ENCODE measurements around the gene CHML. TPM values are rescaled to one million over a fixed set of nuclear protein-coding genes. Genes with fewer than 3 reads are reported as not detected.

The CHML gene
- total and polyA plus RNA-seq, 12 donors = 0.30 to 10.0 (median 3.0) TPM

DNA sequence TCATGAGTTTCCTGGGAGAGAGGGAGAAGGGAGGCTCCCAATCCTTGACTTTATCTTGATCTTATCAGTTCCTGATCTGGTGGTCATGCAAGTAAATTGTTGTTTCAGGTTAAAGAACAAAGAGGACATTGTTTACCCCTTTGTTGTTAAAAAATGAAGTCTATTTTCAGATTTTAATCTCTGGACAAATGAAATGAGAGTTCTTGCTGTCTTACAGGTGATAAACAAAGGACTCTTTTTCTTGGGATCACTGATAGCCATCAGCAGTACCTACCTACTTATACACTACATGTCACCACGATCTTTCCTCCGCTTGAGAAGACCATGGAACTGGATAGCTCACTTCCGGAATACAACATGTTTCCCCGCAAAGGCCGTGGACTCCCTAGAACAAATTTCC, 48.4 kb downstream of the CHML start:
- Histone ChIP-seq H3K4me3 (no peak overlapping the region), H3K9me3 (replicated peaks in 1 of 3) (no peaks in the 10 kb centered on the region), H3K27ac (peak overlapping the region in 1 of 5 donors; percentile 64), H3K4me1 (replicated peaks in 1 of 2) (peaks cover 0 to 11% of the 10 kb centered on the region in 2 donors), H3K36me3 (replicated peaks in 1 of 2) (no peaks in the 10 kb centered on the region), H3K27me3 (no peaks in the 10 kb centered on the region)
- intact Hi-C loops (cut with DNase I) = no loop called here
- 75 to 96% (median 84%) methylated on average over 5 of the region's 5 CpGs for WGBS, 4 donors
- TF ChIP-seq, protein P1, sequence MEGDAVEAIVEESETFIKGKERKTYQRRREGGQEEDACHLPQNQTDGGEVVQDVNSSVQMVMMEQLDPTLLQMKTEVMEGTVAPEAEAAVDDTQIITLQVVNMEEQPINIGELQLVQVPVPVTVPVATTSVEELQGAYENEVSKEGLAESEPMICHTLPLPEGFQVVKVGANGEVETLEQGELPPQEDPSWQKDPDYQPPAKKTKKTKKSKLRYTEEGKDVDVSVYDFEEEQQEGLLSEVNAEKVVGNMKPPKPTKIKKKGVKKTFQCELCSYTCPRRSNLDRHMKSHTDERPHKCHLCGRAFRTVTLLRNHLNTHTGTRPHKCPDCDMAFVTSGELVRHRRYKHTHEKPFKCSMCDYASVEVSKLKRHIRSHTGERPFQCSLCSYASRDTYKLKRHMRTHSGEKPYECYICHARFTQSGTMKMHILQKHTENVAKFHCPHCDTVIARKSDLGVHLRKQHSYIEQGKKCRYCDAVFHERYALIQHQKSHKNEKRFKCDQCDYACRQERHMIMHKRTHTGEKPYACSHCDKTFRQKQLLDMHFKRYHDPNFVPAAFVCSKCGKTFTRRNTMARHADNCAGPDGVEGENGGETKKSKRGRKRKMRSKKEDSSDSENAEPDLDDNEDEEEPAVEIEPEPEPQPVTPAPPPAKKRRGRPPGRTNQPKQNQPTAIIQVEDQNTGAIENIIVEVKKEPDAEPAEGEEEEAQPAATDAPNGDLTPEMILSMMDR (IDR thresholded peaks at IDR 0.05) = no peak
- TF ChIP-seq POLR2A (IDR thresholded peaks at IDR 0.05) = no peak
- DNase-seq = no peak

DNA sequence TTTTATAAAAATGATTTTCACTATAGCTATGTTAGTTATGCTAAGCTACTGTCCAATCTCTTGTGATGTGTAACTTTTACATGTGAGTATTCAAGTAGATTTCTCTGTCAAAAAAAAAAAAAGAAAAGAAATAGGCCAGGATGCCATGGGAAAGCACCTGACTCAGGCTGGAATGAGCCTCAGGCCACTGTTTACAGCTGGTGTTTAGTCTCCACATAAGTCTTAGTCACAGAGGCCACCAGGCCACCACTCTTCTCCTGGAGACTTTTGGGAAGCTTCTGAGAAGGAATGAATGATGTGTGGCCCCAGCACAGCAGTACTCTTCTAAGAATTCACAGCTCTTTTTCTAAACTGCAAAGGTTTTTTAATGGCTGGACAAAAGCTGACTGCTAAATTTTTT, 48.9 kb downstream of the CHML start:
- TF ChIP-seq POLR2A (IDR thresholded peaks at IDR 0.05) = no peak
- TF ChIP-seq, protein P1 (IDR thresholded peaks at IDR 0.05) = no peak
- Histone ChIP-seq H3K36me3 (replicated peaks in 1 of 2) (no peaks in the 10 kb centered on the region), H3K4me1 (replicated peaks in 1 of 2) (peaks cover 0 to 16% of the 10 kb centered on the region in 2 donors), H3K4me3 (no peak overlapping the region), H3K27ac (peak overlapping the region in 1 of 5 donors; percentile 64), H3K27me3 (no peaks in the 10 kb centered on the region), H3K9me3 (replicated peaks in 1 of 3) (no peaks in the 10 kb centered on the region)
- peak in 2 of 7 donors; percentile 17 to 49 for DNase-seq
- intact Hi-C loops (cut with DNase I) = no loop called here

DNA sequence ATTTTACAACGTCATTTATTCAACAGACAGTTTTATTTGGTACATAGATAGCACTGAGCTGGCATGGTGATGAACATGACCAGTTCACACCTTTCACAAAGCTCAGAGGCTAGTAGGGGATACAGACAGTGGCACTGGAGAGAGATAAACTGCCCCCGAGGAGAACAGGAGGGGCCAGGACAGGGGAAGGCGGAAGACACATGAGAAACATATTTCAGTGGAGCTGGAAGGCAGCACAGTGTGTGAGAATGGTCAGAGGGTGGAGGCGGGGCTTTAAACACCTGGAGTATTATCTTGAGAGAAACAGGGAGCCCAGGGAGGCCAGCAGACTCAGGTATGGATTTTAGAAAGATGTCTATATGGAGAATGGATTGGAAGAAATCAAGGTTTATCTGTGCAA, 49.5 kb downstream of the CHML start:
- Histone ChIP-seq H3K27ac (no peak overlapping the region), H3K27me3 (no peaks in the 10 kb centered on the region), H3K9me3 (replicated peaks in 1 of 3) (no peaks in the 10 kb centered on the region), H3K4me3 (no peak overlapping the region), H3K36me3 (replicated peaks in 1 of 2) (no peaks in the 10 kb centered on the region), H3K4me1 (replicated peaks in 1 of 2) (peaks cover 0 to 17% of the 10 kb centered on the region in 2 donors)
- no peak for DNase-seq
- intact Hi-C loops (cut with DNase I) = no loop called here
- 66 to 79% (median 77%) methylated on average over 4 of the region's 4 CpGs for WGBS, 4 donors
- TF ChIP-seq POLR2A (IDR thresholded peaks at IDR 0.05) = no peak

Other genes starting within 250 kb of the CHML start
- gene FH, start 120.6 kb downstream of the CHML start, total RNA-seq = 100 to 1,000 TPM in 4 of 9 donors, 10 to 100 TPM in 5; 72.9 to 123 (median 98.9) TPM
- gene FH, start 120.6 kb downstream of the CHML start, polyA plus RNA-seq = 100 to 1,000 TPM in 1 of 3 donors, 10 to 100 TPM in 2; 42.5 to 152 (median 96.9) TPM
- gene KMO, start 108.0 kb downstream of the CHML start, total RNA-seq = 1 to 10 TPM in 6 of 9 donors, under 1 TPM in 3; 0.41 to 3.6 (median 1.6) TPM
- gene KMO, start 108.0 kb downstream of the CHML start, polyA plus RNA-seq = 1 to 10 TPM in 2 of 3 donors, under 1 TPM in 1; 0.47 to 2.1 (median 1.6) TPM
- gene OPN3, start within 50 bp of the CHML start, total RNA-seq = 10 to 100 TPM in 5 of 9 donors, 1 to 10 TPM in 4; 5.9 to 42.9 (median 13.2) TPM
- gene OPN3, start within 50 bp of the CHML start, polyA plus RNA-seq = 1 to 10 TPM; 4.1 to 9.5 (median 6.8) TPM
- under 1 TPM in 3 of 9 donors, not detected in 6; 0.11 to 0.13 (median 0.11) TPM for gene WDR64, start 11.9 kb upstream of the CHML start, total RNA-seq
- gene WDR64, start 11.9 kb upstream of the CHML start, polyA plus RNA-seq = under 1 TPM in 1 of 3 donors, not detected in 2; 0.24 TPM
- 1 to 10 TPM in 3 of 9 donors, under 1 TPM in 5, not detected in 1; 0.14 to 9.0 (median 0.88) TPM for gene EXO1, start 207.8 kb upstream of the CHML start, total RNA-seq
- gene EXO1, start 207.8 kb upstream of the CHML start, polyA plus RNA-seq = 1 to 10 TPM in 1 of 3 donors, under 1 TPM in 1, not detected in 1; 0.13 to 2.0 TPM